SK-N-SH treated with all-trans-retinoic acid at 6 μM for 48 hours (cell line): ENCODE data around the gene SFXN5.

Experiments used
- CSDC2 ChIP-seq: fragments of 250-450 bp; sonication (Bioruptor Pico); IDR thresholded peaks from 2 replicates; pipeline ENCODE4 v1.5.0; 2020; ENCODE audit warnings: mild to moderate bottlenecking, moderate library complexity
- GLIS3 ChIP-seq: fragments of 250-450 bp; sonication (Bioruptor Pico); IDR thresholded peaks from 2 replicates; pipeline ENCODE4 v1.5.0; 2020; ENCODE audit warnings: mild to moderate bottlenecking, moderate library complexity
- PPARA ChIP-seq: fragments of 250-450 bp; sonication (Bioruptor Pico); IDR thresholded peaks from 2 replicates; pipeline ENCODE4 v1.5.0; 2020; ENCODE audit warnings: mild to moderate bottlenecking, borderline replicate concordance
- RARB ChIP-seq: fragments of 250-450 bp; sonication (Bioruptor Pico); IDR thresholded peaks from 2 replicates; pipeline ENCODE4 v1.8.0; 2021; ENCODE audit warnings: mild to moderate bottlenecking, moderate library complexity
- SNAI2 ChIP-seq: fragments of 250-450 bp; sonication (Bioruptor Pico); IDR thresholded peaks from 2 replicates; pipeline ENCODE4 v1.5.0; 2020; ENCODE audit warnings: mild to moderate bottlenecking, moderate library complexity
- TOX ChIP-seq: fragments of 250-450 bp; sonication (Bioruptor Pico); IDR thresholded peaks from 2 replicates; pipeline ENCODE4 v1.8.0; 2021; ENCODE audit warnings: mild to moderate bottlenecking, moderate library complexity, borderline replicate concordance
- ZFP3 ChIP-seq: fragments of 250-450 bp; sonication (Bioruptor Pico); IDR thresholded peaks from 2 replicates; pipeline ENCODE4 v1.5.0; 2020; ENCODE audit warnings: mild to moderate bottlenecking, moderate library complexity
- ZFP30 ChIP-seq: fragments of 450-650 bp; formaldehyde crosslinking; IDR thresholded peaks from 2 replicates; pipeline ENCODE4 v1.5.0; 2022; ENCODE audit warnings: mild to moderate bottlenecking, moderate library complexity
- ZNF565 ChIP-seq: fragments of 450-650 bp; formaldehyde crosslinking; conservative IDR thresholded peaks from 2 replicates; pipeline ENCODE4 v1.5.0; 2020; ENCODE audit warnings: low read depth, mild to moderate bottlenecking, moderate library complexity
- ZNF8 ChIP-seq: fragments of 450-650 bp; formaldehyde crosslinking; IDR thresholded peaks from 2 replicates; pipeline ENCODE4 v1.5.0; 2020; ENCODE audit warnings: mild to moderate bottlenecking, moderate library complexity
- TF ChIP-seq, protein P1 (sequence below): fragments of 250-450 bp; sonication (Bioruptor Pico); IDR thresholded peaks from 2 replicates; pipeline ENCODE4 v1.8.0; 2020; ENCODE audit warnings: mild to moderate bottlenecking, moderate library complexity, borderline replicate concordance
- TF ChIP-seq, protein P2 (sequence below): fragments of 250-450 bp; sonication (Bioruptor Pico); IDR thresholded peaks from 2 replicates; pipeline ENCODE4 v1.5.1; 2020; ENCODE audit warnings: low read depth, mild to moderate bottlenecking, moderate library complexity
- TF ChIP-seq, protein P3 (sequence below): fragments of 250-450 bp; sonication (Bioruptor Pico); IDR thresholded peaks from 2 replicates; pipeline ENCODE4 v1.8.0; 2021; ENCODE audit warnings: low read depth, mild to moderate bottlenecking, moderate library complexity, borderline replicate concordance
- TF ChIP-seq, protein P4 (sequence below): fragments of 250-450 bp; sonication (Bioruptor Pico); IDR thresholded peaks from 2 replicates; pipeline ENCODE4 v1.5.0; 2020; ENCODE audit warnings: mild to moderate bottlenecking, moderate library complexity

DNA sequence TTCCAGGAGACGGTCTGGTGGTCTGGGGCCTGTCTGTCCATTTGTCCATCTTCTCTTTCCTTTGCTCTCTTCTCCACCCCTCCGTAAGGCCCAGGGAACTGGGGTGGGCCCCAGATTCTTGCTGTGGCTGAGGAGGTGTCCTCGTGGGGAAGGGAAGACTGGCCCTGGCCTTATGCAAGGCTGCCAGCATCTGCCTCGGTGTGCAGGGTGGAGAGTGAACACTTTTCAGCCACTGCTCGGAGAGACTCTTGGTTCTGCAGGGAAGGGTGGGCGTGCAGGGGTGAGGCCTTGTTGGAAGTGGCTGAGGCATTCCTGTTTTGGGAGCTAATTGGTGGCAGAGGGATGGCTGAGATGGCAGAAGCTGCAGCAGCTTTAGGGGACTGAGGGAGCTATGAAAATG lies 131.2 kb downstream of the SFXN5 start:
- TF ChIP-seq, protein P1, sequence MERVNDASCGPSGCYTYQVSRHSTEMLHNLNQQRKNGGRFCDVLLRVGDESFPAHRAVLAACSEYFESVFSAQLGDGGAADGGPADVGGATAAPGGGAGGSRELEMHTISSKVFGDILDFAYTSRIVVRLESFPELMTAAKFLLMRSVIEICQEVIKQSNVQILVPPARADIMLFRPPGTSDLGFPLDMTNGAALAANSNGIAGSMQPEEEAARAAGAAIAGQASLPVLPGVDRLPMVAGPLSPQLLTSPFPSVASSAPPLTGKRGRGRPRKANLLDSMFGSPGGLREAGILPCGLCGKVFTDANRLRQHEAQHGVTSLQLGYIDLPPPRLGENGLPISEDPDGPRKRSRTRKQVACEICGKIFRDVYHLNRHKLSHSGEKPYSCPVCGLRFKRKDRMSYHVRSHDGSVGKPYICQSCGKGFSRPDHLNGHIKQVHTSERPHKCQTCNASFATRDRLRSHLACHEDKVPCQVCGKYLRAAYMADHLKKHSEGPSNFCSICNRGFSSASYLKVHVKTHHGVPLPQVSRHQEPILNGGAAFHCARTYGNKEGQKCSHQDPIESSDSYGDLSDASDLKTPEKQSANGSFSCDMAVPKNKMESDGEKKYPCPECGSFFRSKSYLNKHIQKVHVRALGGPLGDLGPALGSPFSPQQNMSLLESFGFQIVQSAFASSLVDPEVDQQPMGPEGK (CRISPR knock-in tag): no peak
- TF ChIP-seq CSDC2 (CRISPR knock-in tag): no peak
- no peak for TF ChIP-seq TOX (CRISPR knock-in tag)
- TF ChIP-seq RARB (CRISPR knock-in tag): no peak
- TF ChIP-seq ZFP3: no peak
- TF ChIP-seq ZFP30 (CRISPR knock-in tag): no peak
- TF ChIP-seq SNAI2 (CRISPR knock-in tag): no peak
- TF ChIP-seq, protein P2, sequence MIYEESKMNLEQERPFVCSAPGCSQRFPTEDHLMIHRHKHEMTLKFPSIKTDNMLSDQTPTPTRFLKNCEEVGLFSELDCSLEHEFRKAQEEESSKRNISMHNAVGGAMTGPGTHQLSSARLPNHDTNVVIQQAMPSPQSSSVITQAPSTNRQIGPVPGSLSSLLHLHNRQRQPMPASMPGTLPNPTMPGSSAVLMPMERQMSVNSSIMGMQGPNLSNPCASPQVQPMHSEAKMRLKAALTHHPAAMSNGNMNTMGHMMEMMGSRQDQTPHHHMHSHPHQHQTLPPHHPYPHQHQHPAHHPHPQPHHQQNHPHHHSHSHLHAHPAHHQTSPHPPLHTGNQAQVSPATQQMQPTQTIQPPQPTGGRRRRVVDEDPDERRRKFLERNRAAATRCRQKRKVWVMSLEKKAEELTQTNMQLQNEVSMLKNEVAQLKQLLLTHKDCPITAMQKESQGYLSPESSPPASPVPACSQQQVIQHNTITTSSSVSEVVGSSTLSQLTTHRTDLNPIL: no peak
- TF ChIP-seq, protein P3, sequence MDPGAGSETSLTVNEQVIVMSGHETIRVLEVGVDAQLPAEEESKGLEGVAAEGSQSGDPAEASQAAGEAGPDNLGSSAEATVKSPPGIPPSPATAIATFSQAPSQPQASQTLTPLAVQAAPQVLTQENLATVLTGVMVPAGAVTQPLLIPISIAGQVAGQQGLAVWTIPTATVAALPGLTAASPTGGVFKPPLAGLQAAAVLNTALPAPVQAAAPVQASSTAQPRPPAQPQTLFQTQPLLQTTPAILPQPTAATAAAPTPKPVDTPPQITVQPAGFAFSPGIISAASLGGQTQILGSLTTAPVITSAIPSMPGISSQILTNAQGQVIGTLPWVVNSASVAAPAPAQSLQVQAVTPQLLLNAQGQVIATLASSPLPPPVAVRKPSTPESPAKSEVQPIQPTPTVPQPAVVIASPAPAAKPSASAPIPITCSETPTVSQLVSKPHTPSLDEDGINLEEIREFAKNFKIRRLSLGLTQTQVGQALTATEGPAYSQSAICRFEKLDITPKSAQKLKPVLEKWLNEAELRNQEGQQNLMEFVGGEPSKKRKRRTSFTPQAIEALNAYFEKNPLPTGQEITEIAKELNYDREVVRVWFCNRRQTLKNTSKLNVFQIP (CRISPR knock-in tag): no peak
- TF ChIP-seq PPARA (CRISPR knock-in tag): no peak
- TF ChIP-seq ZNF8 (CRISPR knock-in tag): no peak
- TF ChIP-seq, protein P4, sequence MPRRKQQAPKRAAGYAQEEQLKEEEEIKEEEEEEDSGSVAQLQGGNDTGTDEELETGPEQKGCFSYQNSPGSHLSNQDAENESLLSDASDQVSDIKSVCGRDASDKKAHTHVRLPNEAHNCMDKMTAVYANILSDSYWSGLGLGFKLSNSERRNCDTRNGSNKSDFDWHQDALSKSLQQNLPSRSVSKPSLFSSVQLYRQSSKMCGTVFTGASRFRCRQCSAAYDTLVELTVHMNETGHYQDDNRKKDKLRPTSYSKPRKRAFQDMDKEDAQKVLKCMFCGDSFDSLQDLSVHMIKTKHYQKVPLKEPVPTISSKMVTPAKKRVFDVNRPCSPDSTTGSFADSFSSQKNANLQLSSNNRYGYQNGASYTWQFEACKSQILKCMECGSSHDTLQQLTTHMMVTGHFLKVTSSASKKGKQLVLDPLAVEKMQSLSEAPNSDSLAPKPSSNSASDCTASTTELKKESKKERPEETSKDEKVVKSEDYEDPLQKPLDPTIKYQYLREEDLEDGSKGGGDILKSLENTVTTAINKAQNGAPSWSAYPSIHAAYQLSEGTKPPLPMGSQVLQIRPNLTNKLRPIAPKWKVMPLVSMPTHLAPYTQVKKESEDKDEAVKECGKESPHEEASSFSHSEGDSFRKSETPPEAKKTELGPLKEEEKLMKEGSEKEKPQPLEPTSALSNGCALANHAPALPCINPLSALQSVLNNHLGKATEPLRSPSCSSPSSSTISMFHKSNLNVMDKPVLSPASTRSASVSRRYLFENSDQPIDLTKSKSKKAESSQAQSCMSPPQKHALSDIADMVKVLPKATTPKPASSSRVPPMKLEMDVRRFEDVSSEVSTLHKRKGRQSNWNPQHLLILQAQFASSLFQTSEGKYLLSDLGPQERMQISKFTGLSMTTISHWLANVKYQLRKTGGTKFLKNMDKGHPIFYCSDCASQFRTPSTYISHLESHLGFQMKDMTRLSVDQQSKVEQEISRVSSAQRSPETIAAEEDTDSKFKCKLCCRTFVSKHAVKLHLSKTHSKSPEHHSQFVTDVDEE (CRISPR knock-in tag): no peak
- TF ChIP-seq ZNF565 (CRISPR knock-in tag): no peak
- TF ChIP-seq GLIS3 (CRISPR knock-in tag): no peak
